Cardiac septum (tissue), 1 donor: ENCODE measurements around the gene MAEA. TPM values are rescaled to one million over a fixed set of nuclear protein-coding genes. Genes with fewer than 3 reads are reported as not detected.

Experiments used
- DNase-seq: peaks from one replicate; pipeline ENCODE4 v3.0.0-alpha.2; 2020; ENCODE audit warnings: low spot score
- intact Hi-C: fragments of 100-400 bp; cut with DNase I; formaldehyde crosslinking; loops from one replicate; pipeline ENCODE4 v1.14.0; 2022
- total RNA-seq: library from RNA; stranded (reverse); fragmentation: NEBNext Ultra II Directional; extraction: Animal tissue kit (Norgen Biotek cat#: 25700); gene quantifications from one replicate; pipeline ENCODE4 v1.2.1, GENCODE V29; 2021
- donor health status: DM: no; HTN: no; CAD: no.

MAEA gene
- total RNA-seq, 1 donor from 2014 or later = 55.2 TPM

- intact Hi-C loops = no loop called here
- DNase-seq = peak; percentile 71
These were observed 78.2 kb downstream of the MAEA start for GRCh38 chr4:1367936-1368289.

- DNase-seq = peak; percentile 71
- intact Hi-C loops = no loop called here
These were observed 78.9 kb downstream of the MAEA start for GRCh38 chr4:1368421-1369090.

GRCh38 chr4:1369091-1369450 lies 79.4 kb downstream of the MAEA start:
- intact Hi-C loops = no loop called here
- no peak for DNase-seq

GRCh38 chr4:1369479-1370079 lies 79.9 kb downstream of the MAEA start:
- DNase-seq = peak; percentile 17
- intact Hi-C loops = loop anchor here (5.0 kb wide), 1 partner anchor 103 kb away; no protein-coding TSS in a partner anchor

GRCh38 chr4:1370321-1371124 lies 80.8 kb downstream of the MAEA start:
- DNase-seq = peak; percentile 69
- intact Hi-C loops = loop anchor here (5.0 kb wide), 1 partner anchor 102 kb away; no protein-coding TSS in a partner anchor

GRCh38 chr4:1371176-1372165 lies 81.8 kb downstream of the MAEA start:
- intact Hi-C loops = loop anchor here (5.0 kb wide), 1 partner anchor 101 kb away; no protein-coding TSS in a partner anchor
- peak; percentile 54 for DNase-seq

GRCh38 chr4:1372576-1372975 lies 82.9 kb downstream of the MAEA start:
- intact Hi-C loops = loop anchor here (5.0 kb wide), 1 partner anchor 100 kb away; no protein-coding TSS in a partner anchor
- DNase-seq = peak; percentile 19

GRCh38 chr4:1373892-1374705 lies 84.4 kb downstream of the MAEA start:
- intact Hi-C loops = loop anchor here (5.0 kb wide), 1 partner anchor 98 kb away; no protein-coding TSS in a partner anchor
- DNase-seq = peak; percentile 76

GRCh38 chr4:1374706-1375045 lies 85.0 kb downstream of the MAEA start:
- intact Hi-C loops = loop anchor here (5.0 kb wide), 1 partner anchor 98 kb away; no protein-coding TSS in a partner anchor
- no peak for DNase-seq

GRCh38 chr4:1375051-1375721 lies 85.5 kb downstream of the MAEA start:
- peak; percentile 66 for DNase-seq
- intact Hi-C loops = no loop called here

GRCh38 chr4:1375761-1376322 lies 86.2 kb downstream of the MAEA start:
- peak; percentile 64 for DNase-seq
- intact Hi-C loops = no loop called here

- DNase-seq = peak; percentile 61
- intact Hi-C loops = no loop called here
These were observed 86.7 kb downstream of the MAEA start for GRCh38 chr4:1376391-1376840.

- intact Hi-C loops = no loop called here
- DNase-seq = peak; percentile 68
These were observed 87.3 kb downstream of the MAEA start for GRCh38 chr4:1376841-1377605.

GRCh38 chr4:1377606-1378261 lies 88.0 kb downstream of the MAEA start:
- peak; percentile 62 for DNase-seq
- intact Hi-C loops = no loop called here

- intact Hi-C loops = no loop called here
- peak; percentile 67 for DNase-seq
These were observed 89.0 kb downstream of the MAEA start for GRCh38 chr4:1378559-1379231.

- peak; percentile 74 for DNase-seq
- intact Hi-C loops = no loop called here
These were observed 89.7 kb downstream of the MAEA start for GRCh38 chr4:1379351-1379781.
